ENCODE results near the gene ADCK1.

Gene ADCK1

GRCh38 chr14:77843195-77843594 lies 43.3 kb downstream of the ADCK1 start:
- no peak for TF ChIP-seq CTCF (conservative IDR thresholded peaks at IDR 0.05)
- H3K27ac ChIP-seq, result no peak overlapping the region

- no peak for TF ChIP-seq CTCF (conservative IDR thresholded peaks at IDR 0.05)
These were observed 43.7 kb downstream of the ADCK1 start for GRCh38 chr14:77843651-77844050.

GRCh38 chr14:77844802-77845201 lies 44.9 kb downstream of the ADCK1 start:
- TF ChIP-seq CTCF (conservative IDR thresholded peaks at IDR 0.05), result no peak
- H3K27ac ChIP-seq, result no peak overlapping the region

More at GRCh38 chr14:77843651-77844050, 43.7 kb downstream of the ADCK1 start:
- no peak overlapping the region for H3K27ac ChIP-seq

- no peak overlapping the region for H3K27ac ChIP-seq
- no peak for TF ChIP-seq CTCF (conservative IDR thresholded peaks at IDR 0.05)
These were observed 48.1 kb downstream of the ADCK1 start for GRCh38 chr14:77848031-77848430.

GRCh38 chr14:77849711-77850110 lies 49.8 kb downstream of the ADCK1 start:
- H3K27ac ChIP-seq, result no peak overlapping the region
- TF ChIP-seq CTCF (conservative IDR thresholded peaks at IDR 0.05), result no peak

- no peak overlapping the region for H3K27ac ChIP-seq
- TF ChIP-seq CTCF (conservative IDR thresholded peaks at IDR 0.05), result no peak
These were observed 54.0 kb downstream of the ADCK1 start for GRCh38 chr14:77853919-77854318.

GRCh38 chr14:77856941-77857340 lies 57.0 kb downstream of the ADCK1 start:
- no peak for TF ChIP-seq CTCF (conservative IDR thresholded peaks at IDR 0.05)
- no peak overlapping the region for H3K27ac ChIP-seq

All from VCaP (cell line).